ENCODE results near the gene TMEM255A. TPM values are rescaled to one million over a fixed set of nuclear protein-coding genes. Genes with fewer than 3 reads are reported as not detected.

TMEM255A gene
- polyA plus RNA-seq, 1 donor from 2014 or later, result 0.33 TPM

- Mint-ChIP-seq H3K27ac (no peak overlapping the region), H3K4me1 (peaks cover 0 to 3% (median 0%) of the 10 kb centered on the region in 3 donors), H3K27me3 (peaks cover 5% of the 10 kb centered on the region), H3K36me3 (no peaks in the 10 kb centered on the region), H3K9me3 (peaks cover 0 to 2% (median 0%) of the 10 kb centered on the region in 3 donors), H3K4me3 (no peak overlapping the region)
Measured at GRCh38 chrX:120294651-120295050, 16.6 kb downstream of the TMEM255A start.

- H3K36me3 Mint-ChIP-seq, result no peaks in the 10 kb centered on the region
Measured at GRCh38 chrX:120293015-120293414, 18.2 kb downstream of the TMEM255A start.

GRCh38 chrX:120291211-120291610 is 20.1 kb downstream of the TMEM255A start:
- Mint-ChIP-seq H3K27me3 (peaks cover 5% of the 10 kb centered on the region), H3K4me3 (peak overlapping the region in 1 of 4 donors; percentile 33), H3K9me3 (peaks cover 0 to 2% (median 0%) of the 10 kb centered on the region in 3 donors), H3K36me3 (no peaks in the 10 kb centered on the region), H3K4me1 (peaks cover 3 to 10% (median 9%) of the 10 kb centered on the region in 3 donors), H3K27ac (no peak overlapping the region)

More at GRCh38 chrX:120293015-120293414, 18.2 kb downstream of the TMEM255A start:
- H3K4me1 Mint-ChIP-seq, result peaks cover 2 to 3% (median 3%) of the 10 kb centered on the region in 3 donors
- H3K4me3 Mint-ChIP-seq, result no peak overlapping the region
- peaks cover 0 to 2% (median 0%) of the 10 kb centered on the region in 3 donors for H3K9me3 Mint-ChIP-seq
- peaks cover 5% of the 10 kb centered on the region for H3K27me3 Mint-ChIP-seq
- no peak overlapping the region for H3K27ac Mint-ChIP-seq

GRCh38 chrX:120290107-120290506 is 21.2 kb downstream of the TMEM255A start:
- peaks cover 3 to 10% (median 9%) of the 10 kb centered on the region in 3 donors for H3K4me1 Mint-ChIP-seq
- H3K27ac Mint-ChIP-seq, result no peak overlapping the region
- peaks cover 5% of the 10 kb centered on the region for H3K27me3 Mint-ChIP-seq
- H3K36me3 Mint-ChIP-seq, result no peaks in the 10 kb centered on the region
- H3K9me3 Mint-ChIP-seq, result peaks cover 0 to 2% (median 0%) of the 10 kb centered on the region in 3 donors
- no peak overlapping the region for H3K4me3 Mint-ChIP-seq

- Mint-ChIP-seq H3K4me3 (peak overlapping the region in 1 of 4 donors; percentile 35), H3K9me3 (peaks cover 0 to 2% (median 0%) of the 10 kb centered on the region in 3 donors), H3K4me1 (peaks cover 0 to 10% (median 9%) of the 10 kb centered on the region in 3 donors), H3K27ac (peak overlapping the region in 1 of 3 donors; percentile 64), H3K36me3 (no peaks in the 10 kb centered on the region), H3K27me3 (peaks cover 5% of the 10 kb centered on the region)
Measured at GRCh38 chrX:120287513-120288112, 23.6 kb downstream of the TMEM255A start.

GRCh38 chrX:120286733-120287512 is 24.3 kb downstream of the TMEM255A start:
- H3K36me3 Mint-ChIP-seq, result no peaks in the 10 kb centered on the region
- H3K4me3 Mint-ChIP-seq, result peak overlapping the region in 1 of 4 donors; percentile 35
- peaks cover 0 to 10% (median 9%) of the 10 kb centered on the region in 3 donors for H3K4me1 Mint-ChIP-seq
- H3K27me3 Mint-ChIP-seq, result peaks cover 3% of the 10 kb centered on the region
- peaks cover 0 to 2% (median 0%) of the 10 kb centered on the region in 3 donors for H3K9me3 Mint-ChIP-seq
- H3K27ac Mint-ChIP-seq, result peak overlapping the region in 1 of 3 donors; percentile 64

- no peak overlapping the region for H3K27ac Mint-ChIP-seq
- no peaks in the 10 kb centered on the region for H3K36me3 Mint-ChIP-seq
- peaks cover 0 to 7% (median 4%) of the 10 kb centered on the region in 3 donors for H3K4me1 Mint-ChIP-seq
- no peaks in the 10 kb centered on the region for H3K9me3 Mint-ChIP-seq
- H3K4me3 Mint-ChIP-seq, result no peak overlapping the region
- H3K27me3 Mint-ChIP-seq, result no peaks in the 10 kb centered on the region
Measured at GRCh38 chrX:120282697-120283096, 28.6 kb downstream of the TMEM255A start.

- Mint-ChIP-seq H3K4me3 (no peak overlapping the region), H3K36me3 (no peaks in the 10 kb centered on the region), H3K9me3 (no peaks in the 10 kb centered on the region), H3K27ac (no peak overlapping the region), H3K4me1 (no peaks in the 10 kb centered on the region), H3K27me3 (no peaks in the 10 kb centered on the region)
Measured at GRCh38 chrX:120281761-120282160, 29.5 kb downstream of the TMEM255A start.

GRCh38 chrX:120281021-120281624 is 30.1 kb downstream of the TMEM255A start:
- no peaks in the 10 kb centered on the region for H3K4me1 Mint-ChIP-seq
- no peaks in the 10 kb centered on the region for H3K36me3 Mint-ChIP-seq
- H3K27ac Mint-ChIP-seq, result no peak overlapping the region

GRCh38 chrX:120274958-120275357 is 36.3 kb downstream of the TMEM255A start:
- Mint-ChIP-seq H3K27ac (no peak overlapping the region), H3K9me3 (no peaks in the 10 kb centered on the region), H3K4me3 (no peak overlapping the region), H3K4me1 (no peaks in the 10 kb centered on the region), H3K27me3 (no peaks in the 10 kb centered on the region), H3K36me3 (no peaks in the 10 kb centered on the region)

More at GRCh38 chrX:120281021-120281624, 30.1 kb downstream of the TMEM255A start:
- Mint-ChIP-seq H3K4me3 (no peak overlapping the region), H3K9me3 (no peaks in the 10 kb centered on the region), H3K27me3 (no peaks in the 10 kb centered on the region)

- Mint-ChIP-seq H3K27ac (no peak overlapping the region), H3K36me3 (no peaks in the 10 kb centered on the region), H3K27me3 (no peaks in the 10 kb centered on the region), H3K4me1 (peaks cover 0 to 2% (median 0%) of the 10 kb centered on the region in 3 donors), H3K9me3 (no peaks in the 10 kb centered on the region), H3K4me3 (no peak overlapping the region)
Measured at GRCh38 chrX:120274145-120274544, 37.1 kb downstream of the TMEM255A start.

GRCh38 chrX:120271218-120271617 is 40.0 kb downstream of the TMEM255A start:
- no peaks in the 10 kb centered on the region for H3K36me3 Mint-ChIP-seq
- H3K9me3 Mint-ChIP-seq, result no peaks in the 10 kb centered on the region
- H3K27ac Mint-ChIP-seq, result no peak overlapping the region
- no peak overlapping the region for H3K4me3 Mint-ChIP-seq
- H3K4me1 Mint-ChIP-seq, result peaks cover 0 to 2% (median 0%) of the 10 kb centered on the region in 3 donors
- no peaks in the 10 kb centered on the region for H3K27me3 Mint-ChIP-seq

GRCh38 chrX:120270567-120270966 is 40.7 kb downstream of the TMEM255A start:
- H3K27me3 Mint-ChIP-seq, result no peaks in the 10 kb centered on the region
- no peak overlapping the region for H3K27ac Mint-ChIP-seq
- H3K36me3 Mint-ChIP-seq, result no peaks in the 10 kb centered on the region
- H3K4me1 Mint-ChIP-seq, result peaks cover 0 to 2% (median 0%) of the 10 kb centered on the region in 3 donors
- no peak overlapping the region for H3K4me3 Mint-ChIP-seq
- H3K9me3 Mint-ChIP-seq, result no peaks in the 10 kb centered on the region

- Mint-ChIP-seq H3K27me3 (no peaks in the 10 kb centered on the region), H3K4me1 (peaks cover 0 to 2% (median 0%) of the 10 kb centered on the region in 3 donors), H3K27ac (peak overlapping the region in 1 of 3 donors; percentile 21), H3K36me3 (no peaks in the 10 kb centered on the region), H3K4me3 (no peak overlapping the region), H3K9me3 (no peaks in the 10 kb centered on the region)
Measured at GRCh38 chrX:120269373-120270035, 41.8 kb downstream of the TMEM255A start.

All from IgD-negative memory B cell (primary cell).